ENCODE measurements around the gene NCAPD3.
"Not testable (repeated sequence)": the region's sequence is repeated elsewhere in the genome, so short reads cannot be mapped to it uniquely, and the experiment has no call there.

NCAPD3 gene

DNA sequence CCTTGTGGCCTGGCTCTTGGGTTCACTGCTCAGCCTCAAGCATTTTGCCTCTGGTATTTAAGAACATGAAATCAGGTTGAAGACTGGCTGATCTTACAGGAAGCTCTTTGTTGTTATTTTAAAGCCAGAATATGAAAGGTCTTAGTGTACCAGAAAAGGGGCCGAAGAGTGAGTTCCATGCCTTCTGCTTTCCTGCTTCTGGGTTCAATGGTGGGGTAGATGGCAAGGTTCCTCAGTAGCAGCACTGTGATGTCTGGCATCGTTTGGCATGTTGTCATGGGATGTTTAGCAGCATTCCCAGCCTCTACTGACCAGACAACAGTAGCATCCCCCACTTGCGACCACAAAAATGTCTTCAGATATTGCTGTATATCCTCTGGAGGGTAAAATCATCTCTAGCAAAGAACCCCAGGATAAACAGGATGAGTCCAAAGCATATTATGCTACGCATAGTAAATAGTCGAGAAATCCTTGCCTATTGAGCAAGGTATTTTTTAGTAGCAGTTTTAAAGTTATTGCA lies 3.1 kb upstream of the NCAPD3 start:
- no peak for DNase-seq (ENCODE audit: low spot score)

DNA sequence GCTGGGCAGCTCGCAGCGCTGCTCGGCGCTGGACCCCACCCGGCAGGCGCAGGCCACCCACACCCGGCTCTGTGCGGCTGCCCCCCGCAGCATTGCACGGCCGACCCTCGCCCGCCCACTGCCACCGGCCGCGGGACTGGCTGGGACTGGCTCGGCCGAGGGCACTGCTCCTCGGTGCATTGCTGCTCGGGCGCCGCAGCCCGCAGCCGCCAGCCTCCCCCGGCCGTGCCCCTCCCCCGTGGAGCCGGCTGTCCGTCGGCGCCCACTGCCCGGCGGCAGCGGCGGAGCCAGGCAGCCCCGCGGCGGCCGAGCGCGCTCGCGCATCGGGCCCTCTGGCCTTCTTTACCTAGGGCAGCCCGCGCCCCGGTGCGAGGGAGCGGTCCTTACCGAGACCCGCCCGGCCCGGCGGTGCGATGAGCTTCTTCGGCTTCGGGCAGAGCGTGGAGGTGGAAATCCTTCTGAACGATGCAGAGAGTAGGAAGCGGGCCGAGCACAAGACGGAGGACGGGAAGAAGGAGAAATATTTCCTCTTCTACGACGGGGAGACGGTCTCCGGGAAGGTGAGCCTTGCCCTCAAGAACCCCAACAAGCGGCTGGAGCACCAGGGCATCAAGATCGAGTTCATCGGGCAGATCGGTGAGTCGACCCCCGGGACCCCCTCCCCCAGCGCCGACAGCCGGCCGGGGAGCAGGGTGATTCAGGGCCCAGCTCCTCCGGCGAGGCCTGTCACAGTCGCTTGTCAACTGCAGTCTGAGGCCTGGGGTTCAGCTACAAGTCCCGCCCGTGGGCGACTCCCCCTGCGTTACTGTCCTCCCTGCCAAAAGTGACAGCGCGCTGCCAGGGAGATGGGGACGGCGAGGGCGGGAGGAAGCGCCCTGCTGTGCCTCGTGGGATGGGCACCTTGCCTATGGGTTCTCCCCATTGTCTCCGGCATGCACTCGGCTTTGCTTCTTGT lies 1.2 kb upstream of the NCAPD3 start:
- peak; percentile 58 for DNase-seq (ENCODE audit: low spot score)

DNA sequence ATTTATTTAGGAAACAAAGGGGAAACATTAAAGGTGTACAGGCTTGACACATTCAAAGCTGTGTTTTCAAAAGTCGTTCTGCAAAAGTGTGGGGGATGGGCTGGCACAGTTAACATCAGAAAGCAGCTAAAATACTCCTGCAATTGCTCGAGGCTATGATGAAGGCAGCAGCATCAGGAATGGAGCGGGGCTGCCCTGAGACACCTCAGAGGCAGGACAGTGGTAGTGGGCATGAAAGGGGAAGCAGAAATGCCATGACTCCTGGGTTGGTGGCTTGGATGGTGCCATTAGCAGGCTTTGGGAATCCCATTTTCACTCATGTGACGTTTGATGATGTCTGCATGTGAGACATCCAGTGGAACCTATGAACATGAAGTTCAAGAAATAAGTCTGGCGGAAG lies 646 bp downstream of the NCAPD3 start:
- no peak for DNase-seq (ENCODE audit: low spot score)

DNA sequence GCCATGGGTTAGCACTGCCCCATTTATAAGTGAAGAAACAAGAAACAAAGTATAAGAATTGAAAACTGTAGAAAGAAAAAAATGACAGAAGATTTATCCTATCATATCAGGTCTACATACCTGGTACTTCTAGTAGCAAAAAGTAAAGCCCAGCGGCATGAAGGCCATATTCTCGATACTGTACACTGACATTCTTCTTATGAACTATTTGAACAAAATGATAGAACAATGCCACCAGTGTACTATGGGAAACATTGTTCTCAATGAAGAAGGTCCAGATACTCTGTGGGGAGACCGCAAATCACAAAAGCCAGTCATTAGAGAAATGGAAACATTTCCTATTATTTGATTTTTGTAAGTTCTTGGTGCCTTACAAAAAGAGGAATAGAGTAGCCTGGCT lies 7.0 kb downstream of the NCAPD3 start:
- DNase-seq (ENCODE audit: low spot score), result no peak

DNA sequence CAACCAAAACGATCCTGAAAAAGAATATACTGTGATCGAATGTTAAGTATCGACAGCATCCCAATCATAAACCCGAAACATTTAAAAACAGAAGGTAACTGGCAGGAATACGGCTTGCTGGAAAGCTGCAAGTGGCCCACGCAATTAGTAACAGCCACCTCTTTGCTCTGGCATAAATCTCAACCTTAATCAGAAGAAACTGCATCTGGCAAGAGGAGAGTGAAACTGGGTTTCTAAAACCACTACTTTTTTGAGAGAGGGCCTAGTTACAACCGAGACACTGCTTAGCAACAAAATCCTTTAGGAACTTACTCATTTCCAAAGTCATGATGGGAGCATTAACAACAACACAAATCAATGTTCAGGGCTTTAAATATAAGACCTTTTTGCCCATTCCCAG lies 7.9 kb downstream of the NCAPD3 start:
- DNase-seq (ENCODE audit: low spot score), result no peak

DNA sequence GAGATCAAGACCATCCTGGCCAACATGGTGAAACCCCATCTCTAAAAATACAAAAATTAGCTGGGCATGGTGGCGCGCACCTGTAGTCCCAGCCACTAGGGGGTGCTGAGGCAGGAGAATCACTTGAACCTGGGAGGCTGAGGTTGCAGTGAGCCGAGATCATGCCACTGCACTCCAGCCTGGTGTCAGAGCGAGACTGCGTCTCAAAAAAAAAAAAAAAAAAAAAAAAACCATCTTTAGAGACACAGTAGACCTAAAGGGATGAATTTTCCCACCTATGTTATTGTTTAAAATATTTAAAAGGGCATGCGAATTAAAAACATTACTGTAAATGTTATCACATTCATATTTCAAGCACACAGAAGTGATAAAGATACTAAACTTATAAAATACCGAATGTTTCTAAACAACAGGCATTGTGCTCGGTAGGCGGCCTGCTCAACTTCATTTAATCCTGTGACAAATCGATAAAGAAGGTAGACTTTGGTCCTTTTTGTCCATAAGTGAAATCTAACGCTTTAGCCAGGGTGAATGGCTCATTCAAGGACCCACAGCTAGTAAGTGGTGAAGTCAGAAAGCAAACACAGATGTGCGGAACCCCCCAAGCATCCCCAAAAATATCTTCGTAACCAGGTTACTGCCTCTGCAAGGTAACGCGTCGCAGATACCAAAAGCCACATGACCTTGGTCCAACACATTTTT lies 16.1 kb downstream of the NCAPD3 start:
- no peak for DNase-seq (ENCODE audit: low spot score)

DNA sequence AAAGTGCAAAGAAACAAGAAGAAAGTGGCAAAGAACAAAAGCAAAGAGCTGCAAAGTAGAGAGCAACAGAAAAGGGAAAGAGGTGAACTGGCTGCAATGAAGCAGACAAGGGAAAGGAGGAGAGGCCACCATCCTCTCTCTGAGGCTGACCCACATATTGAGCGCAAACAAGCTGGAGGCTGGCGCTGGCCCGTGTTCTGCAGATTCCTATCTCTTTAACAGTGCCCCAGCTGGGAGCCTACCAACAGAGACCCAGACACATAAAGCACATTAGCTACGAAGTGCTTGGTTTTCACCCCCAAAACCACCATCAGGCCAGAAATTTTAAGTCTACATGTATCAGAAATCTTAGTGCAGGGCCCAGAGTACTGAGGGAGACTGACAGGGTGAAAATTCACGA lies 17.6 kb downstream of the NCAPD3 start:
- no peak for DNase-seq (ENCODE audit: low spot score)

DNA sequence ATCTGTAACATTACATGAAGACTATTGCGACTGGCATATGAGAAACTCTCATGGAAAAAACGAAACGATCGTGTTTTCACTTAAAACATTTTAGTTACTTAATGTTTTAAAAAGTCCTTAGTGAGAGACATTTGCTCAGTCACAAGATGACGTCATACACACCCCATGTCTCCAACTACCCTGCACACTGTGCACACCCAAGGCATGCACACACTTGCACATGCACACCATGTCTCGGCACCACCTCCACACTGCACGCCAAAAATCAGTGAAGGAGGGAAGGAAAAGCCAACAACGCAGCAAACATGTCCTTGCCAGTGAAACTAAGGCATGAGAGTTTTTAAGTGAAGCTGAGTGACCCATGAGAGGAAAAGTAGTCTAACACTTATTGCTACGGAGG lies 18.0 kb downstream of the NCAPD3 start:
- no peak for DNase-seq (ENCODE audit: low spot score)

DNA sequence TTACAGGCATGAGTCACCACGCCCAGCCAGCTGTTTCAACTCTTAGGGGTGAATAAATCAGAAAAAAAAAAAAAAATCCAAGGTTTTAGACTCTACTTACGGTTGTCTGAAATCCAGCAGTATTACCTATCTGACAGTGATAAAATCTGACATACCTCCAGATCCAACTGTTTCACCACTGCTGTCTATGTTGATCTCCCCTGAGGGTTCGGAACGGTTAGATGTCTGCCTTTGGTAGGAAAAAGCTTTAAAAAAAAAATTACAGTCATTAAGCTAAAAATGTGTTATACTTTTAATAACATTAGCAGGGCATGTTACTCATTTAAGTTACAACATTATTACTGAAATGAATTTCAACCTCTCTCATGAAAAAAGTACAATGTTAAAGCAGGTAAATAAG lies 21.1 kb downstream of the NCAPD3 start:
- DNase-seq (ENCODE audit: low spot score), result no peak

DNA sequence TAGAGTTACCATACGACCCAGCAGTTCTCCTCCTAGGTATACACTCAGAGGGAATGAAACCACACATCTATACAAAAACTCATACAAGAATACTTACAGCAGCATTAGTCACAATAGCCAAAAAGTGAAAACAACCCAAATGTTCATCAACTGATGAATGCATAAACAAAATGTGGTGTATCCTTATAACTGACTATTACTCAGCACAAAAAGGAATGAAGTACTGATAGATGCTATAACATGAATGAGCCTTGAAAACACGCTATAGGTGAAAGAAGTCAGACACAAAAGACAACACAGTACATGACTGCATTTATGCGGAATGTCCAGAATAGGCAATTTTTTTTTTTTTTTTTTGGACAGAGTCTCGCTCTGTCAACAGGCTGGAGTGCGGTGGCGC lies 23.1 kb downstream of the NCAPD3 start:
- DNase-seq (ENCODE audit: low spot score), result no peak

DNA sequence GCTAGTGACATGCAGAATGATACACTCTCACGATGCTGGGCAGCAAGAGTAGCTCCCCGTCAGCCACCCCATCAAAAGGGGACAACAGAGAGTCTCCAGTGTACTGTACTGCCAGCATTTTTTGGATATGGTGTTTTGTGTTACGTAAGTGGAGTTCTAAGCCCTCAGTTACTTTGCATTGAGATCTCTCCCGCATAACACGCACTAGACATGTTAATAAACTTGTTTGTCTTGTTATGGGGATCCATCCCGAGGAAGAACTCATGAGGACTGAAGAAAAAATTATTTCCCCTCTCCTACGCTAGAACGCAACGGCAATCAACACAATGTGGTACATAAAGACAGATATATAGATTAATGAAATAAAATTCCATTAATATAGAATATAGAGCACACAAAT lies 24.2 kb downstream of the NCAPD3 start:
- no peak for DNase-seq (ENCODE audit: low spot score)

DNA sequence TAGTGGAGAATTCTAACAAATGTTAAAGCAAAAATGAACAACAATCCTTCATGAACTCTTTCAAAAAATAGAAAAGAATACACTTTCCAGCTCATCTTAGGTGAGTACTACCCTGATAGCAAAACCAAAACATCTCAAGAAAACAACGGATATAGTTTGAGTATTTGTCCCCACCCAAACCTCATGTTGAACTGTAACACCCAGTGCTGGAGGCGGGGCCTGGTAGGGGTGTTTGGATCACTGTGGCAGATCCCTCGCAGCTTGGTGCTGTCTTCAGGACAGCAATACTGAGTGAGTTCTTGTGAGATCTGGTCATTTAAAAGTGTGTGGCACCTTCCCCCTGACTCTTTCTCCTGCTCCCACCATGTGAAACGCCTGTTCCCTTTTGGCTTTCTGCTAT lies 27.0 kb downstream of the NCAPD3 start:
- DNase-seq (ENCODE audit: low spot score), result no peak

DNA sequence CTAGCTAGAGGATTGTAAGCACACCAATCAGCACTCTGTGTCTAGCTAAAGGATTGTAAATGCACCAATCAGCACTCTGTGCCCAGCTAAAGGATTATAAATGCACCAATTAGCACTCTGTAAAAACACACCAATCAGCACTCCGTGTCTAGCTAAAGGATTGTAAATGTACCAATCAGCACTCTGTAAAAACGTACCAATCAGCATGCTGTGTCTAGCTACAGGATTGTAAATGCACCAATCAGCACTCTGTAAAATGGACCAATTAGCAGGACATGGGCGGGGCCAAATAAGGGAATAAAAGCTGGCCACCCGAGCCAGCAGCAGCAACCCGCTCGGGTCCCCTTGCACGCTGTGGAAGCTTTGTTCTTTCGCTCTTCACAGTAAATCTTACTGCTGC lies 35.7 kb downstream of the NCAPD3 start:
- DNase-seq (ENCODE audit: low spot score), result not testable (repeated sequence)

DNA sequence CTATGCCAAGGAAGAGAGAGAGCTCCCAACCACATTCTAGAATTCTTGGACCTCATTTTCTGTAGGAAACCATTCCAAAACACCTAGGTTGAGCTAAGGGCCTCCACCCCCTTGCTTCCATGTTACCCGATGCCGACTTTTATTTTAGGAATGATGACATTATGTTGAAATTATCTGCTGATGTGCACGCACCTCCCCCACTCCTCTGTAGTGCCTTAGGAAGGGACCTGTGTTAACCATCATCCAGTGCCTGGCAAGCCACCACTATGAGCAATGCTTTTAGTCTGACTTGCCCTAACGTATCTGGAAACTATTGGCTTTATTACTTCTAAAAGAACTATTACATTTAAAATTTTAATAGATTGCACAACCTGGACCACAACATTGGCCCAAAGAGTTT lies 42.1 kb downstream of the NCAPD3 start:
- no peak for DNase-seq (ENCODE audit: low spot score)

DNA sequence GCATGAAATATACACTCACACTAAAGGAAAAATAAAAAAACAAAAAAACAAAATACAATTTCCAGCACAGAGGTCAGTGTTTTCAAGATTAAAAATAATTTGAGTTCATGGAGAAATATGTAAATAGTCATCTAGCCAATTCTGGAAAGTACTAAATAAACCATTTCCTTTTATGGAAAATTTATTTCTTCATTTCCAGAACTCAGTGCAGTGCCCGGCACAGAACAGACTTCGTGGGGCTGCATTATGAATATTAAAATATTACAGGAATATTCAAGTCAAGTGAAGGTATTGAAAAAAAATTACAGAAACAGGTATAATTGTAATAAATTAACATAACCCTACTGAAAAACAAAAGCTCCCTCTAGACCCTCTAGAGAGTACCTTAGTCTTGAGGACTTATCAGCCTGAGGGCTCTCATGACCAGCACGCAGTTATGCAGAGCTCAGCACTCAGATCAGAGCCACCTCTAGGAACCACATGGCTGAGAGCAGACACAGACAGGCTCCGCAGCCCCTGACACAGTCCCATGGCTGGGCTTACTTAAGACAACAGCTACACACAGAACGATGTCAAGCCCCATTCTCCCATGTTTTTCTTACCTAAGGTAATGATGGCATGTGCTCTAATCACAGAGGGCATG lies 45.6 kb downstream of the NCAPD3 start:
- DNase-seq (ENCODE audit: low spot score), result no peak

DNA sequence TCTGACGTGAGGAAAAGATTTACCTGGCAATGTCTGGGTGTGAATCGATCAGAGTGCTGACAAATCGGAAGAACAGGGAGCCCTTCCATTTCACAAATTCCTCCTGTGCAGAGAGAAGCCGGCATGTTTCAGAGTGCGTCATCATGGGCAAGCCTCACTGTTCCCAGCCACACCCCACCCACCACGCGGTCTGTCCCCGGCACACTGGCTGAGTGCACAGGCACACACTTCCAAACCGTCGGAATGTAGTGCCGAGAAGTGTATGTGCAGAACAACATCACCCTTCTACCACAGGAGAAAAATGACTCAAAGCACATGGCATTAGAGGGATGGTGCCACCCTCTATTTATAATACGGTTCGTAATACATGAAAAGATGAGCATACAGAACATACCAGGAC lies 47.5 kb downstream of the NCAPD3 start:
- DNase-seq (ENCODE audit: low spot score), result no peak

DNA sequence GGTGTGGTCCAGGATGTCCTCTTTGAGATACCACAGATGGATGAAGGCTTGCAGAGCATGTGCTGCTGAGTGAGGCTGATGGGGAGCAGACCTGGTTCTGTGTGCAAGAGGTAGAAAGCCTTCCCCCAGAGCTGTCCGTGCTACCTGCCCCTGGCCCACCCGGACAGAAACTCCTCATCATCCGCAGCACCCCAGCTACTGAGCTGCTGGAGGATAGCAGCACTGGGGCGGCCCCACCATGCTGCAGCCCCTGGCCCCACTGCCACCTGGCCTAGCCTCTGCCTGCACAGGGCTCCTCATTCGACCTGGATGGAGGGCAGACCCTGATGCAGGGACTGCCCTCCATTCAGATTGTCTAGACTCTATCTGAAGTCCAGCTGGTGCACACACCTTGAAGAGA lies 50.5 kb downstream of the NCAPD3 start:
- no peak for DNase-seq (ENCODE audit: low spot score)

DNA sequence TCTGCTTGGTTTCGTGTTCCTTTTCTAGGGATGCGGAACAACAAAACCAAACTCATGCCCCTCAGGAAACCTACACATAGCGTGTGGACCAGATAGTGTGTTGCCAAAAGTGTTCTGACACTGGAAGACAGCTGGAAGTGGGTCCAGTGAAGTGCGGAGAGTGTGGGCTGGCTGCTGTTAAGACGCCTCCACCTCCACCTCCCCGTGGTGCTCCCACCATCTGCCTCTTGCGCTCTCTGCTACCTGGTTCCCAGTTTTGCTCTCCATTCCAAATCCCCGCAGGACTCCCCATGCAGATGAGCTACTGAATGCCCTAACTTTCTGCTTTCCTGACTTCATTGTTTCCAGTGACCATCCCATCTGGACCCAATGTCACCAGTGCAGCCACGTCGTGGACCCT lies 51.8 kb downstream of the NCAPD3 start:
- DNase-seq (ENCODE audit: low spot score), result no peak

DNA sequence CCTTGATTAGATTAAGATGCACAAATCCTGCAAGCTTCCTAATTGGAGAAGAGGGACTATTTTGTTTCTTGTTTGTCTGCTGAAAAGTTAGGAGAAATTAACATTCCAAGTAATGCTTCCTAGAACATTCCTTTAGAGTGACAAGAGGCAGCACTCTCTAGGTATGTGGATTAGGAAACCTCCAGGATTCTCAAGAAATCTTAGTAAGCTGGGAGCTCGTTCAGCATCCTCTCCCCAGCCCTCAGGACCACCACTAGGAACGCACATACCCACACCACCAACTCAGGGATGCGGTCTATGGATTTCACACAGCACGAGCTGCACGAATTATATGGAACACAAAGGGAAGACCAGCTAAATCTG lies 52.9 kb downstream of the NCAPD3 start:
- DNase-seq (ENCODE audit: low spot score), result no peak

DNA sequence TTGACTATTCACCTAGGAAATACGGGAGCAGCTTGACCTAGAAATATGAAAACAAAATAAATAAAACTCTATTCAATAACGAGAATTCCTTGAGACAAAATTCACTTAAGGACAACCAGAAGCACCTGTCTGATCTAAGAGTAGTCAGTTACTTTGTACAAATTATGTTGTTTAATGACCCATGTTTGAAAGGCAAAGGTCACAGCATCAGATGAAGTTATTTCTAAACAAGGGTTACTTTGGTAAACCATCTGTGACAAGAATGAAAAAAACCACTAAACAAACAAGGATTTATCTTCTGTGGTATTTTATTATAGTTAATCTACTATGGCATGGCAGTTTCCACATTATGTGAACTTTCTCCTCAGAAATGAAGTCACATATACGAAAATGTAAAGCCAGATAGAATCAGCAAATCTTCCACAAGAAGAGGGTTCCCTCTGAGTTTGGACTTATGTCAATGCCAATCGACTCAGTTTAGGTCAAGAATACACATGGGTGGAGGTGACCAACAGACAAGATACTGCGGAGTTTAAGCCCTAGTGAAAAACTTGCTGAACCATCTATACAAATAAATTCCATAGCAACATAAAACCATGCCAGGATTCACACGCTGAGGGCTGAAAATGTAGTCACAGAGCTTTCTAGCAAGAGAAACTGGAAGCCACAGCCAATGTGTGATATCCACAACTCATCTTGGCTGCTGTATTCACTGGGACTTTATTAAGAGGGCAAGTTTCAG lies 53.4 kb downstream of the NCAPD3 start:
- no peak for DNase-seq (ENCODE audit: low spot score)

DNA sequence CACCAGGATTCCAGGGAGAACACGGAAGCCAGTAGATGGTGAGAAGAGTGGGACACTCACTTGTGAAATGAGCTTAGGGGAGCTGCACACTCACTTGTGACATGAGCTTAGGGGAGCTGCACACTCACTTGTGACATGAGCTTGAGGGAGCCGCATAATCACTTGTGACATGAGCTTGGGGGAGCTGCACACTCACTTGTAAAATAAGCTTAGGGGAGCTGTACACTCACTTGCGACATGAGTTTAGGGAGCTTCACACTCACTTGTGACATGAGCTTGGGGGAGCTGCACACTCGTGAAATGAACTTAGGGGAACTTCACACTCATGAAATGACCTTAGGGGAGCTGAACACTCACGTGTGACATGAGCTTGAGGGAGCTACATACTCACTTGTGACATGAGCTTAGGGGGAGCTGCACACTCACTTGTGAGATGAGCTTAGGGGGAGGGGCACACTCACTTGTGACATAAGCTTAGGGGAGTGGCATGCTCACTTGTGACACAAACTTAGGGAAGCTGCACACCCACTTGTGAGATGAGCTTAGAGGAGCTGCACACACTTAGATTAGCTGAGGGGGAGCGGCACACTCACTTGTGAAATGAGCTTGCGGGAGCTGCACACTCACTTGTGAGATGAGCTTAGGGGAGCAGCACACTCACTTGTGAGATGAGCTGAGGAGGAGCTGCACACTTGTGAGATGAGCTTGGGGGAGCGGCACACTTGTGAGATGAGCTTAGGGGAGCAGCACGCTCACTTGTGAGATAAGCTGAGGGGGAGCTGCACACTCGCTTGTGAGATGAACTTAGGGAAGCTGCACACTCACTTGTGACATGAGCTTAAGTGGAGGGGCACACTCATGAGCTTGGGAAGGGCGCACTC lies 59.0 kb downstream of the NCAPD3 start:
- DNase-seq (ENCODE audit: low spot score), result no peak

Measured in SW480 (cell line).